Effector memory CD8-positive, alpha-beta T cell (primary cell): ENCODE results near the gene TACR2.

ENCODE experiments used
- ATAC-seq: fragments of 150-1000 bp; cut with Tn5 transposase; replicated peaks from 2 replicates; pipeline ENCODE4 v1.10.0; 2021; ENCODE audit warnings: mild to moderate bottlenecking, moderate library complexity
- DNase-seq, 3 experiments: peaks; one replicate each; pipeline ENCODE4 v3.0.0; 2021
- H3K27ac Mint-ChIP-seq, 2 donors: one replicate each; pipeline ENCODE4 v1.8.0; 2022; ENCODE audit warnings: mild to moderate bottlenecking in 2 of 2, mixed read lengths in 2 of 2, moderate library complexity in 2 of 2
- H3K27me3 Mint-ChIP-seq, 2 donors: one replicate each; pipeline ENCODE4 v1.8.0; 2022; ENCODE audit warnings: mixed read lengths in 2 of 2
- H3K36me3 Mint-ChIP-seq: one replicate; pipeline ENCODE4 v1.8.0; 2022; ENCODE audit warnings: mild to moderate bottlenecking, moderate library complexity, mixed read lengths; ENCODE audit not compliant: insufficient read depth
- H3K4me1 Mint-ChIP-seq, 2 donors: one replicate each; pipeline ENCODE4 v1.8.0; 2022; ENCODE audit warnings: low read depth in 2 of 2, mixed read lengths in 2 of 2
- H3K4me3 Mint-ChIP-seq, 2 donors: one replicate each; pipeline ENCODE4 v1.8.0; 2022; ENCODE audit warnings: mild to moderate bottlenecking in 2 of 2, mixed read lengths in 2 of 2, moderate library complexity in 2 of 2
- H3K9me3 Mint-ChIP-seq, 2 donors: one replicate each; pipeline ENCODE4 v1.8.0; 2022; ENCODE audit warnings: mixed read lengths in 2 of 2

The TACR2 gene

GRCh38 chr10:69400936-69401335, 15.8 kb downstream of the TACR2 start:
- H3K27ac Mint-ChIP-seq = no peak overlapping the region
- no peaks in the 10 kb centered on the region for H3K27me3 Mint-ChIP-seq
- peaks cover 62% of the 10 kb centered on the region for H3K36me3 Mint-ChIP-seq

GRCh38 chr10:69398466-69398865, 18.3 kb downstream of the TACR2 start:
- Mint-ChIP-seq H3K27me3 (no peaks in the 10 kb centered on the region), H3K4me1 (no peaks in the 10 kb centered on the region), H3K9me3 (no peaks in the 10 kb centered on the region), H3K4me3 (no peak overlapping the region), H3K27ac (no peak overlapping the region), H3K36me3 (peaks cover 67% of the 10 kb centered on the region)
- ATAC-seq = no peak
- no peak for DNase-seq

More at GRCh38 chr10:69400936-69401335, 15.8 kb downstream of the TACR2 start:
- ATAC-seq (no peak), DNase-seq (no peak)
- H3K4me1 Mint-ChIP-seq = no peaks in the 10 kb centered on the region
- H3K9me3 Mint-ChIP-seq = no peaks in the 10 kb centered on the region
- H3K4me3 Mint-ChIP-seq = no peak overlapping the region

- Mint-ChIP-seq H3K4me1 (no peaks in the 10 kb centered on the region), H3K36me3 (peaks cover 64% of the 10 kb centered on the region), H3K4me3 (no peak overlapping the region), H3K9me3 (no peaks in the 10 kb centered on the region), H3K27me3 (no peaks in the 10 kb centered on the region), H3K27ac (no peak overlapping the region)
- DNase-seq (no peak), ATAC-seq (no peak)
These were observed 18.7 kb downstream of the TACR2 start for GRCh38 chr10:69397972-69398371.

- peak overlapping the region; percentile 79 to 80 for H3K27ac Mint-ChIP-seq
- no peak overlapping the region for H3K4me3 Mint-ChIP-seq
- peaks cover 10 to 11% of the 10 kb centered on the region in 2 donors for H3K4me1 Mint-ChIP-seq
- ATAC-seq (no peak), DNase-seq (no peak)
- H3K27me3 Mint-ChIP-seq = no peaks in the 10 kb centered on the region
- H3K9me3 Mint-ChIP-seq = no peaks in the 10 kb centered on the region
- peaks cover 58% of the 10 kb centered on the region for H3K36me3 Mint-ChIP-seq
These were observed 22.7 kb downstream of the TACR2 start for GRCh38 chr10:69394020-69394419.

GRCh38 chr10:69392481-69393000, 24.2 kb downstream of the TACR2 start:
- H3K27ac Mint-ChIP-seq = peak overlapping the region; percentile 52 to 80
- H3K4me3 Mint-ChIP-seq = no peak overlapping the region
- peaks cover 61% of the 10 kb centered on the region for H3K36me3 Mint-ChIP-seq
- no peaks in the 10 kb centered on the region for H3K9me3 Mint-ChIP-seq
- ATAC-seq (peak; percentile 100), DNase-seq (peak; percentile 79 to 80 (median 80))
- H3K27me3 Mint-ChIP-seq = no peaks in the 10 kb centered on the region
- peaks cover 10 to 11% of the 10 kb centered on the region in 2 donors for H3K4me1 Mint-ChIP-seq

GRCh38 chr10:69391158-69391557, 25.6 kb downstream of the TACR2 start:
- DNase-seq (no peak), ATAC-seq (no peak)
- Mint-ChIP-seq H3K27ac (peak overlapping the region in 1 of 2 donors; percentile 36), H3K4me3 (no peak overlapping the region), H3K27me3 (no peaks in the 10 kb centered on the region), H3K36me3 (peaks cover 60% of the 10 kb centered on the region), H3K4me1 (peaks cover 10 to 11% of the 10 kb centered on the region in 2 donors), H3K9me3 (no peaks in the 10 kb centered on the region)

- DNase-seq (no peak), ATAC-seq (no peak)
- H3K36me3 Mint-ChIP-seq = peaks cover 60% of the 10 kb centered on the region
- no peaks in the 10 kb centered on the region for H3K9me3 Mint-ChIP-seq
- peaks cover 10 to 11% of the 10 kb centered on the region in 2 donors for H3K4me1 Mint-ChIP-seq
- no peaks in the 10 kb centered on the region for H3K27me3 Mint-ChIP-seq
- no peak overlapping the region for H3K4me3 Mint-ChIP-seq
- H3K27ac Mint-ChIP-seq = peak overlapping the region in 1 of 2 donors; percentile 36
These were observed 26.8 kb downstream of the TACR2 start for GRCh38 chr10:69389827-69390490.

- H3K4me1 Mint-ChIP-seq = peaks cover 10 to 11% of the 10 kb centered on the region in 2 donors
- ATAC-seq (no peak), DNase-seq (no peak)
- H3K36me3 Mint-ChIP-seq = peaks cover 70% of the 10 kb centered on the region
- H3K4me3 Mint-ChIP-seq = no peak overlapping the region
- no peaks in the 10 kb centered on the region for H3K9me3 Mint-ChIP-seq
- peak overlapping the region in 1 of 2 donors; percentile 45 for H3K27ac Mint-ChIP-seq
- no peaks in the 10 kb centered on the region for H3K27me3 Mint-ChIP-seq
These were observed 28.2 kb downstream of the TACR2 start for GRCh38 chr10:69388488-69388887.

GRCh38 chr10:69387500-69387899, 29.2 kb downstream of the TACR2 start:
- H3K4me1 Mint-ChIP-seq = peaks cover 8 to 9% of the 10 kb centered on the region in 2 donors
- peak overlapping the region in 1 of 2 donors; percentile 45 for H3K27ac Mint-ChIP-seq
- no peaks in the 10 kb centered on the region for H3K9me3 Mint-ChIP-seq
- ATAC-seq (no peak), DNase-seq (no peak)
- H3K27me3 Mint-ChIP-seq = no peaks in the 10 kb centered on the region
- peaks cover 77% of the 10 kb centered on the region for H3K36me3 Mint-ChIP-seq
- H3K4me3 Mint-ChIP-seq = no peak overlapping the region

GRCh38 chr10:69385454-69386350, 31.0 kb downstream of the TACR2 start:
- no peaks in the 10 kb centered on the region for H3K9me3 Mint-ChIP-seq
- ATAC-seq (no peak), DNase-seq (no peak)
- H3K4me3 Mint-ChIP-seq = no peak overlapping the region
- H3K27me3 Mint-ChIP-seq = no peaks in the 10 kb centered on the region
- peaks cover 85% of the 10 kb centered on the region for H3K36me3 Mint-ChIP-seq
- no peaks in the 10 kb centered on the region for H3K4me1 Mint-ChIP-seq
- peak overlapping the region in 1 of 2 donors; percentile 42 for H3K27ac Mint-ChIP-seq

- H3K4me3 Mint-ChIP-seq = no peak overlapping the region
- H3K9me3 Mint-ChIP-seq = no peaks in the 10 kb centered on the region
- DNase-seq (no peak), ATAC-seq (no peak)
- H3K36me3 Mint-ChIP-seq = peaks cover 88% of the 10 kb centered on the region
- no peaks in the 10 kb centered on the region for H3K4me1 Mint-ChIP-seq
- no peaks in the 10 kb centered on the region for H3K27me3 Mint-ChIP-seq
- peak overlapping the region in 1 of 2 donors; percentile 42 for H3K27ac Mint-ChIP-seq
These were observed 32.4 kb downstream of the TACR2 start for GRCh38 chr10:69384320-69384719.

- no peaks in the 10 kb centered on the region for H3K27me3 Mint-ChIP-seq
- no peak overlapping the region for H3K4me3 Mint-ChIP-seq
- ATAC-seq (no peak), DNase-seq (no peak)
- no peaks in the 10 kb centered on the region for H3K9me3 Mint-ChIP-seq
- peaks cover 87% of the 10 kb centered on the region for H3K36me3 Mint-ChIP-seq
- peak overlapping the region in 1 of 2 donors; percentile 54 for H3K27ac Mint-ChIP-seq
- no peaks in the 10 kb centered on the region for H3K4me1 Mint-ChIP-seq
These were observed 33.2 kb downstream of the TACR2 start for GRCh38 chr10:69383558-69383957.

- peaks cover 89% of the 10 kb centered on the region for H3K36me3 Mint-ChIP-seq
- DNase-seq = no peak
These were observed 34.2 kb downstream of the TACR2 start for GRCh38 chr10:69382382-69383117.

More at GRCh38 chr10:69382382-69383117, 34.2 kb downstream of the TACR2 start:
- Mint-ChIP-seq H3K27ac (peak overlapping the region; percentile 54 to 82), H3K4me3 (no peak overlapping the region), H3K4me1 (no peaks in the 10 kb centered on the region), H3K27me3 (no peaks in the 10 kb centered on the region), H3K9me3 (no peaks in the 10 kb centered on the region)
- no peak for ATAC-seq
